ENCODE measurements around the gene MRPL28.
"Not testable (repeated sequence)": the region's sequence is repeated elsewhere in the genome, so short reads cannot be mapped to it uniquely, and the experiment has no call there.

Gene MRPL28

GRCh38 chr16:373020-373598 is 2.8 kb upstream of the MRPL28 start:
- no peak for DNase-seq

GRCh38 chr16:372302-372983 is 2.1 kb upstream of the MRPL28 start:
- no peak for DNase-seq

- DNase-seq, result no peak
These were observed 1.4 kb upstream of the MRPL28 start for GRCh38 chr16:371515-372301.

- DNase-seq, result no peak
These were observed 709 bp upstream of the MRPL28 start for GRCh38 chr16:370979-371514.

- DNase-seq, result no peak
These were observed 387 bp downstream of the MRPL28 start for GRCh38 chr16:369866-370436.

- no peak for DNase-seq
These were observed 968 bp downstream of the MRPL28 start for GRCh38 chr16:369275-369865.

- no peak for DNase-seq
These were observed 1.8 kb downstream of the MRPL28 start for GRCh38 chr16:368388-369158.

- DNase-seq, result no peak
These were observed 2.9 kb downstream of the MRPL28 start for GRCh38 chr16:367333-367903.

GRCh38 chr16:366476-366875 is 3.9 kb downstream of the MRPL28 start:
- DNase-seq, result no peak

- no peak for DNase-seq
These were observed 5.5 kb downstream of the MRPL28 start for GRCh38 chr16:364595-365491.

GRCh38 chr16:363766-364490 is 6.4 kb downstream of the MRPL28 start:
- DNase-seq, result no peak

GRCh38 chr16:363110-363765 is 7.1 kb downstream of the MRPL28 start:
- DNase-seq, result no peak

GRCh38 chr16:362702-362999 is 7.7 kb downstream of the MRPL28 start:
- not testable (repeated sequence) for DNase-seq

- peak; percentile 70 to 90 (median 77) for DNase-seq
These were observed 8.3 kb downstream of the MRPL28 start for GRCh38 chr16:361872-362701.

GRCh38 chr16:361341-361871 is 8.9 kb downstream of the MRPL28 start:
- no peak for DNase-seq

GRCh38 chr16:360698-361336 is 9.5 kb downstream of the MRPL28 start:
- no peak for DNase-seq

GRCh38 chr16:359871-360697 is 10.3 kb downstream of the MRPL28 start:
- no peak for DNase-seq

All from suppressor macrophage (primary cell).